ENCODE results near the gene RAPGEF2. TPM values are rescaled to one million over a fixed set of nuclear protein-coding genes. Genes with fewer than 3 reads are reported as not detected.
A peak's percentile ranks its signal among the peaks of the same experiment; 100 is the strongest.

The RAPGEF2 gene
- total and polyA plus RNA-seq, 2 experiments from 2014 or later: 10.2 to 63.1 TPM

DNA sequence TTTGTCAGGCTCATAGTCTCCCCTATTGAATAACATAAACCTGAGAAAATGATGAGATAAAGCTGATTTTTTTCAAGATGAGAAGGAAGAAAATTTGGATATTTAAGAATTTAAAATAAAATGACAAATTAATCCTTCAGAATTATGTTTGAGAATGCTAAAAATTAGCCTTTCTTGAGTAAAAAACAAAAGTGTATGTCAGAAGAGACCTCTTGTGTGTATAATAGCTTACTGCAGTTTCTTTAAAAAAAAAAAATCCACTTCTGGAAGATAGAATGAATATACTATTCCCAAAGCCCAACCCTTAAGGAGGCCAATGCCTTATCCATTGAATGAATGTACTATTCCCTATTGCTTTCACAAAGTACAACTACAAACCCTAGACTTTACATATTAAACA is 281.8 kb downstream of the RAPGEF2 start:
- no peak overlapping the region for H2AFZ ChIP-seq
- H4K20me1 ChIP-seq (replicated peaks; ENCODE audit: insufficient read depth): 0 out of 2 replicates have a peak, but pooled peaks cover 2% of the 10 kb centered on the region
- H3K36me3 ChIP-seq (ENCODE audit: insufficient read depth): no peaks in the 10 kb centered on the region
- TF ChIP-seq EZH2 (IDR thresholded peaks at IDR 0.05; ENCODE audit: low read depth, unreplicated experiment) (no peak), POLR2AphosphoS5 (IDR thresholded peaks at IDR 0.05; ENCODE audit: low read depth) (no peak), CTCF (conservative IDR thresholded peaks at IDR 0.05; ENCODE audit: low read depth in 2 of 2) (0 out of 4 replicates have a peak, but pooled peaks of 1 of the 2 experiments have one; percentile 22), CREB1 (CRISPR knock-in tag; IDR thresholded peaks at IDR 0.05; ENCODE audit: low read depth) (no peak), ZNF114 (CRISPR knock-in tag; IDR thresholded peaks at IDR 0.05) (no peak), REST (IDR thresholded peaks at IDR 0.05; ENCODE audit: unreplicated experiment) (no peak), ZNF331 (CRISPR knock-in tag; IDR thresholded peaks at IDR 0.05; ENCODE audit: low read depth) (no peak)
- H3K27me3 ChIP-seq (ENCODE audit: insufficient read depth): peaks cover 63% of the 10 kb centered on the region
- no peak overlapping the region for H3K4me2 ChIP-seq
- H3K4me3 ChIP-seq: no peak overlapping the region
- H3K27ac ChIP-seq (ENCODE audit: low read depth): no peak overlapping the region
- DNase-seq (ENCODE audit: low spot score) (no peak), ATAC-seq (no peak)
- Mint-ChIP-seq H3K4me3 (no peak overlapping the region), H3K36me3 (ENCODE audit: low read depth) (no peaks in the 10 kb centered on the region), H3K27ac (no peak overlapping the region), H3K27me3 (ENCODE audit: insufficient read depth, low read depth, poor library complexity) (peaks cover 47% of the 10 kb centered on the region), H3K4me1 (peaks cover 12% of the 10 kb centered on the region; the same call in 1 of the 3 replicates), H3K9me3 (peaks cover 14% of the 10 kb centered on the region; the same call in 2 of the 3 replicates)
- no peaks in the 10 kb centered on the region for H3K79me2 ChIP-seq (replicated peaks; ENCODE audit: insufficient read depth)
- H3F3A ChIP-seq (replicated peaks; ENCODE audit: low read depth): no peaks in the 10 kb centered on the region
- H3K9me2 ChIP-seq (ENCODE audit: insufficient read depth): no peaks in the 10 kb centered on the region
- peaks cover 16% of the 10 kb centered on the region for H3K4me1 ChIP-seq (ENCODE audit: insufficient read depth)

GRCh38 chr4:159386620-159387019 is 283.7 kb downstream of the RAPGEF2 start:
- Histone ChIP-seq H3K4me3 (no peak overlapping the region), H3F3A (replicated peaks; ENCODE audit: low read depth) (no peaks in the 10 kb centered on the region), H4K20me1 (replicated peaks; ENCODE audit: insufficient read depth) (0 out of 2 replicates have a peak, but pooled peaks cover 2% of the 10 kb centered on the region), H3K9me2 (ENCODE audit: insufficient read depth) (no peaks in the 10 kb centered on the region), H3K27me3 (ENCODE audit: insufficient read depth) (peaks cover 43% of the 10 kb centered on the region), H3K4me1 (ENCODE audit: insufficient read depth) (peaks cover 16% of the 10 kb centered on the region), H3K27ac (ENCODE audit: low read depth) (no peak overlapping the region), H2AFZ (no peak overlapping the region), H3K36me3 (ENCODE audit: insufficient read depth) (no peaks in the 10 kb centered on the region), H3K79me2 (replicated peaks; ENCODE audit: insufficient read depth) (no peaks in the 10 kb centered on the region), H3K4me2 (no peak overlapping the region)
- Mint-ChIP-seq H3K4me1 (peaks cover 12% of the 10 kb centered on the region; the same call in 1 of the 3 replicates), H3K36me3 (ENCODE audit: low read depth) (no peaks in the 10 kb centered on the region), H3K27me3 (ENCODE audit: insufficient read depth, low read depth, poor library complexity) (peaks cover 30% of the 10 kb centered on the region), H3K27ac (no peak overlapping the region), H3K4me3 (no peak overlapping the region), H3K9me3 (peaks cover 18% of the 10 kb centered on the region; the same call in 2 of the 3 replicates)
- ATAC-seq (no peak), DNase-seq (ENCODE audit: low spot score) (no peak)
- TF ChIP-seq, protein P1, sequence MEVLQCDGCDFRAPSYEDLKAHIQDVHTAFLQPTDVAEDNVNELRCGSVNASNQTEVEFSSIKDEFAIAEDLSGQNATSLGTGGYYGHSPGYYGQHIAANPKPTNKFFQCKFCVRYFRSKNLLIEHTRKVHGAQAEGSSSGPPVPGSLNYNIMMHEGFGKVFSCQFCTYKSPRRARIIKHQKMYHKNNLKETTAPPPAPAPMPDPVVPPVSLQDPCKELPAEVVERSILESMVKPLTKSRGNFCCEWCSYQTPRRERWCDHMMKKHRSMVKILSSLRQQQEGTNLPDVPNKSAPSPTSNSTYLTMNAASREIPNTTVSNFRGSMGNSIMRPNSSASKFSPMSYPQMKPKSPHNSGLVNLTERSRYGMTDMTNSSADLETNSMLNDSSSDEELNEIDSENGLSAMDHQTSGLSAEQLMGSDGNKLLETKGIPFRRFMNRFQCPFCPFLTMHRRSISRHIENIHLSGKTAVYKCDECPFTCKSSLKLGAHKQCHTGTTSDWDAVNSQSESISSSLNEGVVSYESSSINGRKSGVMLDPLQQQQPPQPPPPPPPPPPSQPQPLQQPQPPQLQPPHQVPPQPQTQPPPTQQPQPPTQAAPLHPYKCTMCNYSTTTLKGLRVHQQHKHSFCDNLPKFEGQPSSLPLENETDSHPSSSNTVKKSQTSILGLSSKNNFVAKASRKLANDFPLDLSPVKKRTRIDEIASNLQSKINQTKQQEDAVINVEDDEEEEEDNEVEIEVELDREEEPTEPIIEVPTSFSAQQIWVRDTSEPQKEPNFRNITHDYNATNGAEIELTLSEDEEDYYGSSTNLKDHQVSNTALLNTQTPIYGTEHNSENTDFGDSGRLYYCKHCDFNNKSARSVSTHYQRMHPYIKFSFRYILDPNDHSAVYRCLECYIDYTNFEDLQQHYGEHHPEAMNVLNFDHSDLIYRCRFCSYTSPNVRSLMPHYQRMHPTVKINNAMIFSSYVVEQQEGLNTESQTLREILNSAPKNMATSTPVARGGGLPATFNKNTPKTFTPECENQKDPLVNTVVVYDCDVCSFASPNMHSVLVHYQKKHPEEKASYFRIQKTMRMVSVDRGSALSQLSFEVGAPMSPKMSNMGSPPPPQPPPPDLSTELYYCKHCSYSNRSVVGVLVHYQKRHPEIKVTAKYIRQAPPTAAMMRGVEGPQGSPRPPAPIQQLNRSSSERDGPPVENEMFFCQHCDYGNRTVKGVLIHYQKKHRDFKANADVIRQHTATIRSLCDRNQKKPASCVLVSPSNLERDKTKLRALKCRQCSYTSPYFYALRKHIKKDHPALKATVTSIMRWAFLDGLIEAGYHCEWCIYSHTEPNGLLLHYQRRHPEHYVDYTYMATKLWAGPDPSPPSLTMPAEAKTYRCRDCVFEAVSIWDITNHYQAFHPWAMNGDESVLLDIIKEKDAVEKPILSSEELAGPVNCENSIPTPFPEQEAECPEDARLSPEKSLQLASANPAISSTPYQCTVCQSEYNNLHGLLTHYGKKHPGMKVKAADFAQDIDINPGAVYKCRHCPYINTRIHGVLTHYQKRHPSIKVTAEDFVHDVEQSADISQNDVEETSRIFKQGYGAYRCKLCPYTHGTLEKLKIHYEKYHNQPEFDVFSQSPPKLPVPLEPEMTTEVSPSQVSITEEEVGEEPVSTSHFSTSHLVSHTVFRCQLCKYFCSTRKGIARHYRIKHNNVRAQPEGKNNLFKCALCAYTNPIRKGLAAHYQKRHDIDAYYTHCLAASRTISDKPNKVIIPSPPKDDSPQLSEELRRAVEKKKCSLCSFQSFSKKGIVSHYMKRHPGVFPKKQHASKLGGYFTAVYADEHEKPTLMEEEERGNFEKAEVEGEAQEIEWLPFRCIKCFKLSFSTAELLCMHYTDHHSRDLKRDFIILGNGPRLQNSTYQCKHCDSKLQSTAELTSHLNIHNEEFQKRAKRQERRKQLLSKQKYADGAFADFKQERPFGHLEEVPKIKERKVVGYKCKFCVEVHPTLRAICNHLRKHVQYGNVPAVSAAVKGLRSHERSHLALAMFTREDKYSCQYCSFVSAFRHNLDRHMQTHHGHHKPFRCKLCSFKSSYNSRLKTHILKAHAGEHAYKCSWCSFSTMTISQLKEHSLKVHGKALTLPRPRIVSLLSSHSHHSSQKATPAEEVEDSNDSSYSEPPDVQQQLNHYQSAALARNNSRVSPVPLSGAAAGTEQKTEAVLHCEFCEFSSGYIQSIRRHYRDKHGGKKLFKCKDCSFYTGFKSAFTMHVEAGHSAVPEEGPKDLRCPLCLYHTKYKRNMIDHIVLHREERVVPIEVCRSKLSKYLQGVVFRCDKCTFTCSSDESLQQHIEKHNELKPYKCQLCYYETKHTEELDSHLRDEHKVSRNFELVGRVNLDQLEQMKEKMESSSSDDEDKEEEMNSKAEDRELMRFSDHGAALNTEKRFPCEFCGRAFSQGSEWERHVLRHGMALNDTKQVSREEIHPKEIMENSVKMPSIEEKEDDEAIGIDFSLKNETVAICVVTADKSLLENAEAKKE (CRISPR knock-in tag; IDR thresholded peaks at IDR 0.05): no peak
- no peak for TF ChIP-seq ZNF331 (CRISPR knock-in tag; IDR thresholded peaks at IDR 0.05; ENCODE audit: low read depth)
- no peak for TF ChIP-seq CREB1 (CRISPR knock-in tag; IDR thresholded peaks at IDR 0.05; ENCODE audit: low read depth)
- TF ChIP-seq ETS1 (IDR thresholded peaks at IDR 0.05): no peak
